A549 (cell line): Measurements from ENCODE around the gene EDN3.

ENCODE experiments used
- JUNB ChIP-seq: fragments of >200 bp; sonication (Bioruptor Twin); formaldehyde crosslinking; IDR thresholded peaks from 2 replicates; pipeline ENCODE4 v1.6.1; 2016
- MAZ ChIP-seq: fragments of 150-350 bp; IDR thresholded peaks from 2 replicates; pipeline ENCODE4 v1.6.1; 2014; ENCODE audit warnings: antibody characterized with exemption, low read depth, low read length, borderline replicate concordance
- MYC ChIP-seq: IDR thresholded peaks from 2 replicates; pipeline ENCODE4 v1.6.1; 2012; ENCODE audit warnings: mild to moderate bottlenecking, inconsistent platforms, low read length, improper control_type of control experiment, borderline replicate concordance
- RCOR1 ChIP-seq: fragments of 150-350 bp; IDR thresholded peaks from 2 replicates; pipeline ENCODE4 v1.6.1; 2014; ENCODE audit warnings: antibody characterized with exemption, low read length, low read depth
- RFX5 ChIP-seq: fragments of 450-650 bp; IDR thresholded peaks from 2 replicates; pipeline ENCODE4 v1.7.1; 2014; ENCODE audit warnings: antibody characterized with exemption, mild to moderate bottlenecking, moderate library complexity
- SMC3 ChIP-seq: fragments of >200 bp; sonication (Bioruptor Twin); formaldehyde crosslinking; IDR thresholded peaks from 3 replicates; pipeline ENCODE4 v1.6.1; 2018; ENCODE audit warnings: inconsistent platforms
- TP53 ChIP-seq: fragments of 250-450 bp; sonication (Bioruptor Pico); IDR thresholded peaks from 2 replicates; pipeline ENCODE4 v1.5.0; 2021; ENCODE audit warnings: mild to moderate bottlenecking, moderate library complexity
- TF ChIP-seq, protein P1 (sequence below): fragments of >200 bp; sonication (Bioruptor Twin); formaldehyde crosslinking; IDR thresholded peaks from 3 replicates; pipeline ENCODE4 v1.5.1; 2016

- TF ChIP-seq MYC (no peak), TP53 (CRISPR knock-in tag) (no peak), MAZ (no peak), RCOR1 (no peak), RFX5 (no peak), JUNB (no peak), SMC3 (no peak)
- TF ChIP-seq, protein P1, sequence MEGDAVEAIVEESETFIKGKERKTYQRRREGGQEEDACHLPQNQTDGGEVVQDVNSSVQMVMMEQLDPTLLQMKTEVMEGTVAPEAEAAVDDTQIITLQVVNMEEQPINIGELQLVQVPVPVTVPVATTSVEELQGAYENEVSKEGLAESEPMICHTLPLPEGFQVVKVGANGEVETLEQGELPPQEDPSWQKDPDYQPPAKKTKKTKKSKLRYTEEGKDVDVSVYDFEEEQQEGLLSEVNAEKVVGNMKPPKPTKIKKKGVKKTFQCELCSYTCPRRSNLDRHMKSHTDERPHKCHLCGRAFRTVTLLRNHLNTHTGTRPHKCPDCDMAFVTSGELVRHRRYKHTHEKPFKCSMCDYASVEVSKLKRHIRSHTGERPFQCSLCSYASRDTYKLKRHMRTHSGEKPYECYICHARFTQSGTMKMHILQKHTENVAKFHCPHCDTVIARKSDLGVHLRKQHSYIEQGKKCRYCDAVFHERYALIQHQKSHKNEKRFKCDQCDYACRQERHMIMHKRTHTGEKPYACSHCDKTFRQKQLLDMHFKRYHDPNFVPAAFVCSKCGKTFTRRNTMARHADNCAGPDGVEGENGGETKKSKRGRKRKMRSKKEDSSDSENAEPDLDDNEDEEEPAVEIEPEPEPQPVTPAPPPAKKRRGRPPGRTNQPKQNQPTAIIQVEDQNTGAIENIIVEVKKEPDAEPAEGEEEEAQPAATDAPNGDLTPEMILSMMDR: no peak
These were observed 60.5 kb downstream of the EDN3 start for GRCh38 chr20:59360934-59361333.
